OCI-LY7 (cell line): ENCODE data around the gene VPS54. TPM values are rescaled to one million over a fixed set of nuclear protein-coding genes. Genes with fewer than 3 reads are reported as not detected.

Experiments used
- BruUV-seq: library from RNA; stranded (reverse); fragments of 400-500 nt; replicated peaks from 2 replicates; lab custom pipeline; 2021; lab: Mats Ljungman, UMichigan
- CTCF ChIA-PET: fragments of 300-600 bp; sonication (Branson Sonifier 250); formaldehyde crosslinking; loops from one replicate; lab custom pipeline; 2022; ENCODE audit warnings: antibody characterized with exemption; ENCODE audit not compliant: unreplicated experiment; lab: Charles Lee
- POLR2A ChIA-PET: fragments of 300-600 bp; sonication (Branson Sonifier 250); formaldehyde crosslinking; loops from one replicate; lab custom pipeline; 2022; ENCODE audit warnings: antibody characterized with exemption; lab: Charles Lee
- DNase-seq: peaks from one replicate; pipeline ENCODE4 v3.0.0-alpha.2; 2015; ENCODE audit warnings: low spot score
- H2AFZ ChIP-seq: fragments of 200-600 bp; sonication (generic), shearing (Covaris generic); 2 replicates; pipeline ENCODE4 v1.6.1; 2014; ENCODE audit warnings: mild to moderate bottlenecking, antibody characterized with exemption, low read length, moderate library complexity
- H3K27ac ChIP-seq: fragments of 200-600 bp; sonication (generic); 2 replicates; pipeline ENCODE4 v1.5.1; 2014; ENCODE audit warnings: mixed run types, low read depth, mild to moderate bottlenecking, moderate library complexity, low read length, inconsistent platforms; ENCODE audit not compliant: poor library complexity, severe bottlenecking
- H3K36me3 ChIP-seq: fragments of 200-600 bp; sonication (generic); 2 replicates; pipeline ENCODE4 v1.6.1; 2014; ENCODE audit warnings: mild to moderate bottlenecking, antibody characterized with exemption, low read length, moderate library complexity, mixed read lengths; ENCODE audit not compliant: insufficient read depth
- H3K4me1 ChIP-seq: fragments of 200-600 bp; sonication (generic); 2 replicates; pipeline ENCODE4 v1.5.1; 2014; ENCODE audit warnings: mild to moderate bottlenecking, low read length; ENCODE audit not compliant: insufficient read depth, poor library complexity, severe bottlenecking
- H3K4me2 ChIP-seq: fragments of 200-600 bp; sonication (generic); 2 replicates; pipeline ENCODE4 v1.6.1; 2014; ENCODE audit warnings: mild to moderate bottlenecking, low read length
- H3K4me3 ChIP-seq: fragments of 200-600 bp; sonication (generic); 2 replicates; pipeline ENCODE4 v1.5.1; 2014; ENCODE audit warnings: mild to moderate bottlenecking, low read depth, low read length; ENCODE audit not compliant: poor library complexity, severe bottlenecking
- H3K79me2 ChIP-seq: fragments of 200-600 bp; sonication (generic); 2 replicates; pipeline ENCODE4 v1.6.1; 2016; ENCODE audit warnings: low read depth, mild to moderate bottlenecking, low read length, moderate library complexity, mixed read lengths; ENCODE audit not compliant: insufficient read depth
- H3K9me2 ChIP-seq: fragments of 200-600 bp; sonication (generic); 2 replicates; pipeline ENCODE4 v1.6.1; 2016; ENCODE audit warnings: mild to moderate bottlenecking, low read length, mixed read lengths; ENCODE audit not compliant: insufficient read depth
- H3K9me3 ChIP-seq: fragments of 200-600 bp; sonication (generic); 2 replicates; pipeline ENCODE4 v1.6.1; 2014; ENCODE audit warnings: mild to moderate bottlenecking, mixed run types, low read length, mixed read lengths
- H4K20me1 ChIP-seq: fragments of 200-600 bp; sonication (generic); 2 replicates; pipeline ENCODE4 v1.6.1; 2014; ENCODE audit warnings: mild to moderate bottlenecking, antibody characterized with exemption, low read length, moderate library complexity, mixed read lengths; ENCODE audit not compliant: insufficient read depth
- CTCF ChIP-seq: fragments of 200-600 bp; sonication (generic); conservative IDR thresholded peaks from 2 replicates; pipeline ENCODE4 v1.5.1; 2014; ENCODE audit warnings: mild to moderate bottlenecking, antibody characterized with exemption, low read length, moderate library complexity, mixed read lengths
- EZH2phosphoT487 ChIP-seq: fragments of 200-600 bp; sonication (generic); IDR thresholded peaks from 2 replicates; pipeline ENCODE4 v1.6.1; 2018; ENCODE audit warnings: low read depth, borderline replicate concordance, mild to moderate bottlenecking, mixed run types, antibody characterized with exemption, low read length, moderate library complexity, mixed read lengths
- intact Hi-C: fragments of 100-400 bp; cut with micrococcal nuclease; formaldehyde crosslinking; loops from one replicate; pipeline ENCODE4 v1.10.0; 2022; ENCODE audit not compliant: unreplicated experiment
- total RNA-seq, 2 experiments: library from RNA; depleted of rRNA in 1 of 2; stranded (reverse); fragments of >200 nt in 1 of 2; shearing (Covaris generic) in 1 of 2; gene quantifications; 2 replicates each; pipeline ENCODE4 v1.2.3, GENCODE V29; 2014 to 2022

Gene VPS54
- total RNA-seq, 2 experiments from 2014 or later: 14.7 to 17.8 TPM

- Histone ChIP-seq H3K36me3 (peaks cover 83% of the 10 kb centered on the region), H3K9me3 (peaks cover 29% of the 10 kb centered on the region), H3K9me2 (no peaks in the 10 kb centered on the region), H2AFZ (no peak overlapping the region), H3K4me1 (no peaks in the 10 kb centered on the region), H3K27ac (no peak overlapping the region), H3K4me3 (no peak overlapping the region), H3K4me2 (no peak overlapping the region), H3K79me2 (no peaks in the 10 kb centered on the region), H4K20me1 (no peaks in the 10 kb centered on the region)
- intact Hi-C loops: no loop called here
- BruUV-seq: no TSS peak
- POLR2A ChIA-PET: no interaction called here
- no peak for DNase-seq
- CTCF ChIA-PET: no interaction called here
- no peak for TF ChIP-seq EZH2phosphoT487
- no peak for TF ChIP-seq CTCF
These were observed 117.1 kb downstream of the VPS54 start for GRCh38 chr2:63902149-63902548.

- Histone ChIP-seq H3K27ac (no peak overlapping the region), H3K9me3 (peaks cover 16% of the 10 kb centered on the region), H3K79me2 (no peaks in the 10 kb centered on the region), H3K9me2 (no peaks in the 10 kb centered on the region), H3K4me1 (no peaks in the 10 kb centered on the region), H3K4me2 (no peak overlapping the region), H3K36me3 (peaks cover 83% of the 10 kb centered on the region), H2AFZ (no peak overlapping the region), H4K20me1 (no peaks in the 10 kb centered on the region), H3K4me3 (no peak overlapping the region)
- TF ChIP-seq EZH2phosphoT487: no peak
- no peak for TF ChIP-seq CTCF
- intact Hi-C loops: no loop called here
- CTCF ChIA-PET: no interaction called here
- DNase-seq: no peak
- BruUV-seq: no TSS peak
- POLR2A ChIA-PET: interaction anchor here (0.6 to 1.9 kb wide), 5 partner anchors 9 to 37 kb away, joined by 3 to 6 read pairs (median 4); no protein-coding TSS in a partner anchor
These were observed 119.6 kb downstream of the VPS54 start for GRCh38 chr2:63899639-63900038.

GRCh38 chr2:63898839-63899238 is 120.4 kb downstream of the VPS54 start:
- BruUV-seq: no TSS peak
- H3K36me3 ChIP-seq: peaks cover 88% of the 10 kb centered on the region
- H4K20me1 ChIP-seq: no peaks in the 10 kb centered on the region
- H3K79me2 ChIP-seq: no peaks in the 10 kb centered on the region
- H3K9me2 ChIP-seq: no peaks in the 10 kb centered on the region
- H3K4me2 ChIP-seq: no peak overlapping the region
- TF ChIP-seq EZH2phosphoT487: no peak
- TF ChIP-seq CTCF: no peak
- H3K9me3 ChIP-seq: peaks cover 16% of the 10 kb centered on the region
- no peak overlapping the region for H3K27ac ChIP-seq
- CTCF ChIA-PET: no interaction called here
- H3K4me1 ChIP-seq: no peaks in the 10 kb centered on the region
- no peak overlapping the region for H3K4me3 ChIP-seq
- intact Hi-C loops: no loop called here
- POLR2A ChIA-PET: interaction anchor here (0.9 to 1.9 kb wide), 3 partner anchors 9 to 30 kb away, joined by 3 to 4 read pairs (median 4); no protein-coding TSS in a partner anchor
- no peak overlapping the region for H2AFZ ChIP-seq
- no peak for DNase-seq
